OCI-LY3 (cell line): Measurements from ENCODE around the gene ZNF835.

Experiments
- CTCF ChIP-seq: fragments of 200-600, 300-600 bp; sonication (generic); IDR thresholded peaks from 2 replicates; pipeline ENCODE4 v1.5.1; 2014; ENCODE audit warnings: antibody characterized with exemption, low read length, low read depth
- EZH2phosphoT487 ChIP-seq: fragments of 200-600 bp; shearing (Covaris generic); IDR thresholded peaks from 2 replicates; pipeline ENCODE4 v1.6.1; 2018; ENCODE audit warnings: antibody characterized with exemption, mixed run types, low read depth

DNA sequence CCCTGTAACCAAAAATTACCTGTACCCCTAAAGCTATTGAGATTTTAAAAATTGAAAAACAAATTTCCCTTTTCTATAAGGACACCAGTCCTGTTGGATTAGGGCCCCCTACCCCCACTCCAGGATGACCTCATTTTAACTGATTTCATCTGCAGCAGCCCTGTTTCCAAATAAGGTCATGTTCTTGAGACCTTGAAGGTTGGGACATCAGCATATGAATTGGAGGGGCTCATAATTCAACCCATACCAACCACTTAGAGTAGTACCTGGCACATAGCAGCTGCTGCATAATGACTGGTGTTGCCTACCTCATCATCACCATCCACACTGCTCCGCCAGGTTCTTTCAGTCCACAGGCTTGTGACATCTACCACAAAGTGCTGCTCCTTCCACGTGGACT lies 58.8 kb downstream of the ZNF835 start:
- TF ChIP-seq CTCF = no peak
- no peak for TF ChIP-seq EZH2phosphoT487
